Measurements from ENCODE around the gene NDUFAF5.

- TF ChIP-seq EZH2 (IDR thresholded peaks at IDR 0.05; ENCODE audit: low read depth) (no peak), CTCF (conservative IDR thresholded peaks at IDR 0.05) (no peak)
Observed at GRCh38 chr20:13857304-13857703, 72.5 kb downstream of the NDUFAF5 start.

All from PC-9 (cell line).